GM18873 (cell line): ENCODE measurements around the gene G6PD.
A peak's percentile ranks its signal among the peaks of the same experiment; 100 is the strongest.
"Not testable (repeated sequence)": the region's sequence is repeated elsewhere in the genome, so short reads cannot be mapped to it uniquely, and the experiment has no call there.

ENCODE experiments used
- ATAC-seq: cut with Tn5 transposase; IDR thresholded peaks from one replicate; pipeline ENCODE4 v1.9.1; 2021; ENCODE audit warnings: mild to moderate bottlenecking, moderate library complexity, moderate number of reproducible peaks; ENCODE audit not compliant: unreplicated experiment, low FRiP score

The G6PD gene

DNA sequence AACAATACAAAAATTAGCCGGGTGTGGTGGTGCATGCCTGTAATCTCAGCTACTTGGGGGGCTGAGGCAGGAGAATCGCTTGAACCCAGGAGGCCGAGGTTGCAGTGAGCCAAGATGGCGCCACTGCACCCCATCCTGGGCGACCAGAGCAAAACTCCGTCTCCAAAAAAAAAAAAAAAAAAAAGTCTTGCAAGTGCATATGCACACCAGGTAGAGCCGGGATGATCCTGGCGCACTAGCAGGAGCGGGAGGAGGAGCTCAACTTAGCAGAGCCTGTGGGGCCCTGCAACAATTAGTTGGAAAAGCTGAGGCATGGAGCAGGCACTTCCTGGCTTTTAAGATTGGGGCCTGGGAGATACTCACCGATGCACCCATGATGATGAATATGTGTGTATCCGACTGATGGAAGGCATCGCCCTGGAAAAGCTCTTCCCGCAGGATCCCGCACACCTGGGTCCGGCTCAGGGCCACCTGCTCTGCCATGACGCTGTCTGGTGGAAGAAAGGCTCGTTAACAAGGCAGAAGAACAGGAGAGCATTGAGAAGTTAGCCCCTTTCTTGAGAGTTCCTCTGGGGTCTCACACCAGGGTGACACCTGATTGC is 872 bp downstream of the G6PD start:
- no peak for ATAC-seq

DNA sequence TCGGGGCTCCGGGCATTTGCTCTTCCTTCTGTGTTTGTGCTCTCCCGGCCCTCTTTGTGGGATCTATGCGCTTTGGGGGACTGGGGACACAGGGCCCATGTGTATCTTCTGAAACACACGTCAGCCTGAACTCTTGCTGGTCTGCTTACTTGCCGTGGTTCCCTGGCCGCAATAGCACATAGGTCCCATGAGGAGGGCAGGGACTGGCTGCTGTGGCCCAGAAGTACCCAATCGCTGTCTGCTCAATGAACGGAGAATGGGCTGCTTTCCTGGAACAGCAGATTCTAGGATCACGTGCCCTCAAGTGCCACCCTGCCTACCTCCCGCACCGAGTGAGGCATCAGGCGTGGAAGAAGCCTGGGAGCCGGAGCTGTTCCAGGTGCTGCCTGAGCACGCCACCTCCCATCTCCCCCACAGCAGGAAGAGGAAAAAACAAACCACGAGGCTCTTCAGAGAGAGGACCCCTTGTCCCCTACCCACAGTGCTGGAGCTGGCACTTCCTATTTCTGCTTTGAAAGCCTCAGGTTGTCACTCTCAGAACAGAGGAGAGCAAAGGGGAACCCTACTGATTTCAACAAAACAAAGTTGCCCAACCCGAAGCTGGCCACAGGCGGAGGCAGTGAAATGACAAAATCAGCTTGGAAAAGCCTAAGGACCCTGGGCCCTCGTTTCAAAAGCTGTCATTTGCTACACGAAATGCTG is 3.8 kb downstream of the G6PD start:
- ATAC-seq = no peak

GRCh38 chrX:154541896-154542722 is 4.5 kb downstream of the G6PD start:
- ATAC-seq = no peak

DNA sequence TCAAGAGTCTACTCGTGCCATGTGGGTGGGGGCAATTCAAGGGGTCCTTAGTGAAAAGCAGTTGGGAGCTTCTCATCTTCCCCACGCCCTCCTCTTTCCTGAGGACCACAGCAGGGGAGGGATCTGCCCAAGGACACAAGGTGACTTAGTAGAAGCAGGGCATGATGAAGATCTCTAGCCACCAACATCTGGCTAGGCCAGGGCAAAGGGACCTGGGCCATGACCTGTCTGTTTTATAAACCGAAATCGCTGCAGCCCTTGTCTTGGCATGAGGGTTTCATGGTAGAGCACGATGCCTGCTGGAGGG is 5.1 kb downstream of the G6PD start:
- no peak for ATAC-seq

- no peak for ATAC-seq
Measured at GRCh38 chrX:154540897-154541535, 5.6 kb downstream of the G6PD start.

GRCh38 chrX:154540365-154540764 is 6.3 kb downstream of the G6PD start:
- not testable (repeated sequence) for ATAC-seq

- no peak for ATAC-seq
Measured at GRCh38 chrX:154539077-154539476, 7.6 kb downstream of the G6PD start.

DNA sequence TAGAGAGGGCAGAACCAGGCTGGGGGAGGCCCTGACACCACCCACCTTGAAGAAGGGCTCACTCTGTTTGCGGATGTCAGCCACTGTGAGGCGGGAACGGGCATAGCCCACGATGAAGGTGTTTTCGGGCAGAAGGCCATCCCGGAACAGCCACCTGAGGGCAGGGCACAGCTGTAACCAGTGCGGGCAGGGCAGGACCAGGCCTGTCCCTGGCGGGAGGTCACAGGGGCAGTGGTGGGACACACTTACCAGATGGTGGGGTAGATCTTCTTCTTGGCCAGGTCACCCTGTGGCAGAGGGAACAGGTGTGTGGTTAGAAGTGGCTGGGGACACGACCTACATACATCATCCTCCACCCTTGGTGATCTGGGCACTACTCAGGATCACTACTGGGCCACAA is 10.8 kb downstream of the G6PD start:
- no peak for ATAC-seq

DNA sequence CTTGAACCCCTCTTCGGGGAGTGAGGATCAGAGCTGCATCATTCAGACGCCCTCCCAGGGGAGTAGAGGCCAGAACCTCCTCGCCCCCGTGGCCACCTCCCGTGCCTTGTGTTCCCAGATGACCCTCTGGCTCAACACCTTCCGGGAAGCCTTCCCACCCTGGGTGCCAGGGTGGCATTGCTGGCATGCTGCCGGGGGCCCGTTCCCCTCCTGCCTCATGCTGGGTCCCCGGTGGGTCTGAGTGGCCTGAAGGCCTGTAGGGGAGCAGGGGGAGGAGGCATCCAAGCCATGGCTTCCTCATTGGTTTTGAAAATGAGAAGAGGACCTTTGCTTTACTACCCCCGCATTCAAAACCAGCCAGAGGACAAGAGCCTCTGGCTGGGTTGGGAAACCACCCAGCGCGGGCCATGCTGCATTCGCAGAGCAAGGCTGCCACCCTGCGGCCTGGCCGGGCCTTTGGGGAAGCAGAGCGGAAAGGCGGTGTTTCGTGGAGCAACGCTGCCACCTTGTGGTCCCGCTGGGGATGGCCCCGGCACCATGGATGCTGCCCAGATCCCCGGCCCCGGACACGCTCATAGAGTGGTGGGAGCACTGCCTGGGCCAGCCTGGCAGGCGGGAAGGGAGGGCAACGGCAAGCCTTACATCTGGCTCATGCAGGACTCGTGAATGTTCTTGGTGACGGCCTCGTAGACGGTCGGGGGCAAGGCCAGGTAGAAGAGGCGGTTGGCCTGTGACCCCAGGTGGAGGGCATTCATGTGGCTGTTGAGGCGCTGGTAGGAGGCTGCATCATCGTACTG is 11.9 kb downstream of the G6PD start:
- ATAC-seq = peak; percentile 84

DNA sequence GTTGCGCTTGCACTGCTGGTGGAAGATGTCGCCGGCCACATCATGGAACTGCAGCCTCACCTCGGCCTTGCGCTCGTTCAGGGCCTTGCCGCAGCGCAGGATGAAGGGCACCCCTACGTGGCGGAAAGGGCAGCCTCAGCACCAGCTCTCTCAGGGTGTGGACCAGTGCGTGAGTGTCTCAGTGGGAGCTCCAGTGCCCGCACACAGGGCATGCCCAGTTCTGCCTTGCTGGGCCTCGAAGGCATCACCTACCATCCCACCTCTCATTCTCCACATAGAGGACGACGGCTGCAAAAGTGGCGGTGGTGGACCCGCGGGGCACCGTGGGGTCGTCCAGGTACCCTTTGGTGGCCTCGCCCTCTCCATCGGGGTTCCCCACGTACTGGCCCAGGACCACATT is 14.0 kb downstream of the G6PD start:
- ATAC-seq = no peak

GRCh38 chrX:154531626-154532025 is 15.0 kb downstream of the G6PD start:
- no peak for ATAC-seq

DNA sequence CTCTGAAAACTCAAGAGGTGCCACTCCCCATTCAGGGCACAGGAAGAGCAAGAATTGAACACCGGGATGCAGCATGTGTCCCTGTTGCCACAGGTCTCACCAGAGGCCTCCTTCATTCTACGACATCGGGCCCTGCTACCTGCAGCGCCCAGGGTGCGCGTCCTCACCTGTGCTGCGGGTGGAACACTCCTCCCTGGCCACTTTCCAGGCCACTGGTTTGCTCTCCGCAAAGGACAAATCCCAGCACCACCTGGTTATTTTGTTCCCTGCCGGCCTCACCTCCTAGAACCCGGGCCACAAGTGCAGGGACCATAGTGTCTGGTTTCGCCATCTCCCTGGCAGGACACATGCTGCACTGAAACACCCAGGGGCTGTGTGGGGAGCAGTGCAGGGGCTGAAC is 16.4 kb downstream of the G6PD start:
- no peak for ATAC-seq

DNA sequence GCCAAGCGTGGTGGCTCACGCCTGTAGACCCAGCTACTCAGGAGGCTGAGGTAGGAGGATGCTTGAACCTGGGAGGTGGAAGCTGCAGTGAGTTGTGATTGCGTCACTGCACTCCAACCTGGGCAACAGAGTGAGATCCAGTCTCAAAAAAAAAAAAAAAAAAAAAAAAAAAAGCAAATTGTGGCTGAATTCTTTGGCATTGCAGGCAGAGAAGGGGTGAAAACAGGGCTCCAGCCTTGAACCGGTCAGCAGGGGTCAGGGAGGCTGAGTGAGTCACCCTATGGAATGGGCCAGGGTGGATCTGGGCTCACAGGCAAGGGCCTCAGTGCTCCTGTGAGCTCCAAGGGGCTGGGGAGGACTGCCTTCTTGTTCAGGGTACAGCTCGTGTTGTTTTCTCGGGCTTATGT is 17.4 kb downstream of the G6PD start:
- no peak for ATAC-seq

DNA sequence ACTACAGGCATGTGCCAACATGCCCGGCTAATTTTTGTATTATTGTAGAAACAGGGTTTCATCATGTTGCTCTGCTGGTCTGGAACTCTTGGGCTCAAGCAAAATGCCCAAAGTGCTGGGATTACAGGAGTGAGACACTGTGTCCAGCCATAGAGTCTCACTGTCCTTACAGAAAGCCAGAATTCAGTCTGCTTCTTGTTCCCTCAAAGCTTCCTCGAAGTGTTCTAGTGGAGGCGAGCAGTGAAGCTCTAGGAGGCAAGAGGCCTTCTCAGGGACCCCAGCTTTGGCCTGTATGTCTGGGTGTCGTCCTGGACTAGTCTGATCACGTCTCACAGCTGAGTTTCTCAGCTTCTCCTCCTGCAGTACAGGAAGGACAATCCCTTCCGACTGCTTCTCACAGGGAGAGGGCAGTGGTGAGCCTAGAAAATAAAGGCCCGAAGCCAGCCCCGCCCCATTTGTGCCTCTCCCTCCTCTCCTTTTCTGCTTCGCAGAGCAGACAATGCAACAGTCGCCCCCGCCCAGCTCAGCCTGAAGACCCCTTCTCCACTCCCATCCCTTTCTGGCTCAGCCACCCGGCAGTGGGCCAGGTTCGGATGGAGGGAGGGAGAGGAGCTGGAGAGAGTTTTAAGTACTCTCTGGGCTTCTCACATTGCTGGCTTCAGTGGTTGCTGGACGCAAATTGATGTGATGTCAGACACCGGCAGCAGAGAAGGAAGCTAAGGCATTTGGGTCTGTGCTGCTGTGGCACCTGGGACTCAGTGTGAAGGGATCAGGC is 19.6 kb downstream of the G6PD start:
- peak; percentile 46 for ATAC-seq

DNA sequence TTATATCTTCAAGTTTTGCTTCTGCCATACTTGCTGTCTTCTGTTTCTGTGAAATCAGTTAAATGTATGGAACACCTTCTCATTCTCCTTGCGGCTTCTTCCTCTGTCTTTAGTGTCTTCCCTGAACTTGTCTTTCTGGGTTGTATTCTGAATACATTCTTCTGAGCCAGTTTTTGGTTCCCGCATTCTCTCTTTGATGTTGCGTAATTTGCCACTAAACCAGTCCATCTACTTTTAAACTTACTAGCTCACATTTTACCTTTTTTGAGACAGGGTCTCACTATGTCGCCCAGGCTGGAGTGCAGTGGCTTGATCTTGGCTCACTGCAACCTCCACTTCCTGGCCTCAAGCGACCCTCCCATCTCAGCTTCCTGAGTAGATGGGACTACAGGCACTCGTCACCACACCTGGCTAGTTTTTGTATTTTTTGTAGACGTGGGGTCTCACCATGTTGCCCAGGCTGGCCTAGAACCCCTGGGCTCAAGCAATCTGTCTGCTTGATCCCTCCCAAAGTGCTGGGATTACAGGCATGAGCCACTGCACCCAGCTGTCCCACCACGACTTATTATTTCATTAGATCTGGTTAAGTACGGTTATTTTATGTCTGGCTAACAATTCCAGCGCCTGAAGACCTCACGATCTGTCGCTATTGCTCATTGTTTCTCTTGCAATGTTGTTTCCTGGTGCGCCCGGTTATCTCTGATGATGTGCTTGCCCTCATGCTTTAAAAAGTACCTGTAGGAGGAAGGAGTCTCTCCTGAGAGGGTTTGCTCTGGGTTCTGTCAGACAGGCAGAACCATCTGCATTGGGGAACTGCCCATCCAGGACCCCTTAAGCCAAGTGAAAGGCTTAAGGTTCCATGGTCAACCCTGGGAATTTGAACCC is 20.8 kb downstream of the G6PD start:
- no peak for ATAC-seq

GRCh38 chrX:154519389-154519788 is 27.3 kb downstream of the G6PD start:
- ATAC-seq = no peak

DNA sequence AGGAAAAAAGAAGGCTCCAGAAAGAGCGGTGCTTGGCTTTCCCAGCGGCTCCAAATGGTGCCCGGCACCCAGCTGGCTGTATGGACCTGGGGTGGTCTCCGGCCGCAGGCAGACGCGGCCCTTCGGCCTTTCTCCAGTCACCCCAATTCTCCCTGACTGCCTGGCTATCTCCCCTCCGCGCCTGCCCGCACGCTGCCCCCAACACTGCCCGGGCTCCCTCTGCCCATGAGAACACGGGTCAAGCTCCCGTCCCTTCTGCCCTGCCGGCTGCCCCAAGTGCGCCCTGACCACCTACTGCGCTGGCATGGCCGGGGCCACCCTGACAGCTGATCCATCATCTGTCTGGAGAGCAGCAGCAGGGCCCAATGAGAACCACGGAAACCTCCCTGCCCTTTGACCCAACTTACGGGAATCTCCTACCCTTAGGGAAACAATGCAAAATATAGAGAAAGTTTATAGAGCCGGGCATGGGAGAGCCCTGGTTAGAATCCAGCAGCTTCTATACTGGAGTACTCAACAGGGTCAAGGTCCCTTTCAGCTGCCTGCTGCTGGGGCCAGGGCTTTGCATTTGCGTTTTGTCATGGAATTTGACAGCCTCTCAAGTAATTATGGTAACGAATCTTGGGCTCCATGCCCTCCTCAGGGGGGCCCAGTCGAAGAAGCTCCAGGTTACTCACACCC is 29.4 kb downstream of the G6PD start:
- no peak for ATAC-seq

DNA sequence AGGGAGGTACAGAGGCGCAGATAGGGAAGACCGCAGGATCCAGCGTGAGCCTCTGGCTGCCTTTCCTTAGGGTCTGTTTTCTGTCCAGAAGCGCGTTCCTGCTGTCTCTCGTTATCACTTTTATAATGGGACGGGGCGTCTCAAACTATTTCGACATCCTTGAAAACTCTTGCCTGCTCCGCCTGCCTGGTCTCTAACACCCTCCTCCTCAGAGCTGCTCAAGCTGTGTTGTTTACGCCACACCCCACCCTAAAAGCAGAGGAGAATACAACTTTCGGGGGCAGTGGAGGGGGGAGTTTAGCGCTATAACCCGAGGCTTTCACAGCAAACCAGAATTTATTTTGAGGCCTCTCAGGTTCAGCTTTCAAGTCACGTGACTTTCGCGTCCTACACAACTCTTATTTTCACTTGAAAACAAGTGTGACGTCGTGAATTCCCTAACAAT is 30.0 kb downstream of the G6PD start:
- peak; percentile 7 for ATAC-seq
